GM19372 (cell line): Measurements from ENCODE around the gene LRRC4C.
"Not testable (repeated sequence)": the region's sequence is repeated elsewhere in the genome, so short reads cannot be mapped to it uniquely, and the experiment has no call there.

Source experiments
- ATAC-seq: cut with Tn5 transposase; IDR thresholded peaks from one replicate; pipeline ENCODE4 v1.9.1; 2021; ENCODE audit warnings: mild to moderate bottlenecking, low read depth, moderate library complexity; ENCODE audit not compliant: unreplicated experiment

Gene LRRC4C

GRCh38 chr11:41047229-41047628 is 412.2 kb downstream of the LRRC4C start:
- ATAC-seq = no peak

DNA sequence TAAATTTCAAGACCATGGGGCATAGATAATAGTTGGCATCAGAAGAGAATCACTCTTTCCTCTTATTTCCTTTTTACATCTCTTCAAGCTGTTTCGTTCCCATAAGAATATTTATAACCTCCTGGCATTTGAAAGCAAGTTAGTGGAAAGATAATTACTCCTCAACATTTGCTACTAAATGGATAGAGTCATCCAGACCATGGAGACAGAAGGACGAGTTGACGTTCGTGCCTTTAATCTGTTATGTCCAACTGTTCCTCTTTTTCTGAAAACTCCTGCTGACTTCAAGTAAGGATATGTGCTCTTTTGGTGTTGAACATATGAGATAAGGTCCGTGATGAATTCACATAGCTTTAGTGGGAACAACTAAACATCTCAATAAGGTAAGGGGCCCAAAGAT is 414.2 kb downstream of the LRRC4C start:
- no peak for ATAC-seq

DNA sequence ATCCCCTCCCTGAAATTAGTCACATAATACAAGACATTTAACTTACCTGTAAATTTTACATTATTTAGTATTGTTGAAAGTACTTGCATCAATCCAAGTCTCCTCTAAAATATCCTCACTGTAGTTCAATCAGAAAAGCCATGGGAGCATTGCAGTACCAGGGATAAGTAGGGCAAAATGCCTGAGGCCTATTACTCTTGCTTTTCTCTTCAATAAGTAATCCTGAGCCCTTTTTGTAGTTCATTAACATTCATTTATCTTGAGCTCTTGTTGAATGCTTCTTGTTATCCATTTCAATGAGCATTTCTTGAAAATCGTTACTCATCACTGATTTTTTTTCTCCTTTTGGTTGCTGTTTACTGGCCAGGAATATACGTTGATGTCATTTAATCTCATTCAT is 414.7 kb downstream of the LRRC4C start:
- ATAC-seq = no peak

- no peak for ATAC-seq
Measured at GRCh38 chr11:41042688-41043087, 416.8 kb downstream of the LRRC4C start.

- no peak for ATAC-seq
Measured at GRCh38 chr11:41040474-41040873, 419.0 kb downstream of the LRRC4C start.

GRCh38 chr11:41039592-41039991 is 419.9 kb downstream of the LRRC4C start:
- no peak for ATAC-seq

- ATAC-seq = no peak
Measured at GRCh38 chr11:41031551-41032060, 427.8 kb downstream of the LRRC4C start.

DNA sequence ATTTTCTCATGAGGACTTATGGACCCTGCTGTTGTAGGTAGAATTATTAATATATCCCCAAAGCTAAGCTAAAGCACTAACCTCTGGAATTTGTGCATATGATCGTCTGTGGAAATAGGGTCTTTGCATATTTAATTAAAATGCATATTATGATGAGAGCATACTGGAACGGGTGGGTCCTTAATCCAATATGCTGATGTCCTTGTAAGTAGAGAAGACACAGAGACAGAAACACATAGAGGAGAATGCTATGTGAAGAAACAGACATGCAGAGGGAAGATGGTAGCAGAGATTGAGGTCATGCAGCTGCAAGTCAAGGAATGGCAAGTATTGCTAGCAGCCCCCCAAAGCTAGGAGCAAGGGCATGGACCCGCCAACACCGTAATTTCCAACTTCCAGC is 439.2 kb downstream of the LRRC4C start:
- ATAC-seq = no peak

DNA sequence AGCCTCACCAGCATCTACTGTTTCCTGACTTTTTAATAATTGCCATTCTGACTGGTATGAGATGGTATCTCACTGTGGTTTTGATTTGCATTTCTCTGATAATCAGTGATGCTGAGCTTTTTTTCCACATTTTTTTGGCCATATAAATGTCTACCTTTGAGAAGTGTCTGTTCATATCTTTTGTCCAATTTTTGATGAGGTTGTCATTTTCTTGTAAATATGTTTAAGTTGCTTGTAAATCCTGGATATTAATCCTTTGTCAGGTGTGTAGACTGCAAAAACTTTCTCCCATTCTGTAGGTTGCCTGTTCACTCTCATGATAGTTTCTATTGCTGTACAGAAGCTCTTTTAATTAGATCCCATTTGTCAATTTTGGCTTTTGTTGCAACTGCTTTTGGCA is 439.8 kb downstream of the LRRC4C start:
- not testable (repeated sequence) for ATAC-seq

DNA sequence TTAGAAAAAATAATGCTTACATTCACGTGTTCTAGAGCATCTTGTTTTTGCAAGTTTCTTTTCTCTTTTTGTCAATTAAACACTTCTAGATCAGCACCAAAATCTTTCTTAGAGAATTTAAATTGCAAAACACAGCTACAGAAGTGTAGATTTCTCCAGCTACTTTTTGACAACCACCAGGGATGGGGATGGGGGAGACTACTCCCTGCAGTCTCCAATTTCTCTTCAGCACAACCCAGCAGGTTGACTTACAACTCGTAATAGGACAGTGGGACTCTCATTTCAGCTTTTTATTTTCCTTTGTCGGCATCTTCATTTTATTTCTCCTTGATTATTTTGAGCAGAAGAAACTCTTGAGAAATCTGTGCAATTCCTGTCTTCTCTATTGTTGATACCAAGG is 441.2 kb downstream of the LRRC4C start:
- no peak for ATAC-seq

DNA sequence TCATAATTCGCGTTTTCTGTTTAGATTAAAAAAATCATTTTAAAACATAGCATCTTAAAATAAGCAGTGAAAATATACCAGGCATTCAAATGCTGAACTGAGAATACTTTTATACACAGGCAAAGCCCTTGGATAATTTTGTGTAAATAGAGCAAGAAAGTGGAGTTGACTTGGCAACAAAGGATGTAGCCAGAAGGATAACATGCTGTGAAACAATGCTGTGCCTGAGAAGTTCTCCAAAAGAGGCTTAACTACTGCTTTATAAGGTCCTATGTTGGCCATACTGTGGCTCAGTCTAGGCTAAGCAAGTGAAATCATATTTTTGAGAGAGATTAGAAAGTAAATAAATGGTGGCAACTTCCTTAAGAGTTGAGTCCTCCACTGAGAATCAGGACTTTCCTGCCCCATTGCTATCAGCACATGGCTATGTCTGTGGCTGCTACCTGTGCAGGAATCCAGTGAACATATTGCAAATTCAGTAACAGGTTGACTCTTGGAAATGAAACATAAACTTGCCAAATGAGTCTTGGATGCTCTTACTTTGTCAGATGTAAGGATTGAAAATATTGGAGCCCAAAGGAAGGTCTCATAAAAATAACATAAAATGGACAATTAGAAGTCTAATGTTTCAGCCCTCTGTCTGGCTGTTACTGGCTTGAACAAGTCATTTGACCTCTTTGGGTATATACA is 448.9 kb downstream of the LRRC4C start:
- ATAC-seq = no peak

DNA sequence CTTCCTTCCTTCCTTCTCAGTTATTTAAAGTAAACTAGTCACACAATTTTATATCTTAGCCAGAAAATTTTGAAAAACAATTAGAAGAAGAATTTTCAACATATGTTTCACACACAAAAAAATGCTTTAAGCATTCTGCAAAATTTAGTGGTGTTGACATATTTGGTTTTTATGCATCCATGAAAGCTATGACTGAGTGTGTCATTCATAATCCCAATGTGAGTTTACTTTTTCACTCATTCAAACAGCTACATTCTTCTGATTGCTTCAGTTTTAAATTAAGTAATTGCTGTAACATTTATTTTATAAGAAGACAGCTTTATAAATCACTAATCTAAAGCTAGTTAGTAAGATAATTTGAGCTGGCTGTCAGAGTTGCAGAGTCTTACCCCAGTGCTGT is 453.5 kb downstream of the LRRC4C start:
- no peak for ATAC-seq

GRCh38 chr11:41003339-41004282 is 455.8 kb downstream of the LRRC4C start:
- ATAC-seq = no peak

DNA sequence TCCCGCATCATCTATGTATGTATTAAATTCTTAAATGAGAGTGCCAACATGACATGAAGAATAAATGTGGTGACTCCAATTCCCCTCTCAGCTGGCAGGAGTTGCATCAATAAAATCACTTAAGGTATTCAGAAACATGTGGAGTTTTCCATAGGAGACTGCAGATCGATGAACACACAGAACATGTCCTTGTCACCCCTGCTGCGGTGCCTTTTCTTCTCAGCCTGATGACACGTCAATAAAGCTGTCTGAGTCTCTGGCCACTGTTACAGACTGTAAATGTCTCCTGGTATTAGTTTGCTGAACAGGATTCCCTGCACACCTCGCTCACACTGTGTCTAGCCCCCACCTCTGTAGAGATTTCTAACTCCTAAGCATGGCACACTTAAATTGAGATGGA is 460.5 kb downstream of the LRRC4C start:
- no peak for ATAC-seq

- ATAC-seq = no peak
Measured at GRCh38 chr11:40987776-40988435, 471.5 kb downstream of the LRRC4C start.

- ATAC-seq = no peak
Measured at GRCh38 chr11:40986320-40986719, 473.1 kb downstream of the LRRC4C start.

GRCh38 chr11:40975076-40975475 is 484.4 kb downstream of the LRRC4C start:
- ATAC-seq = no peak

- ATAC-seq = no peak
Measured at GRCh38 chr11:40974186-40974795, 485.2 kb downstream of the LRRC4C start.

DNA sequence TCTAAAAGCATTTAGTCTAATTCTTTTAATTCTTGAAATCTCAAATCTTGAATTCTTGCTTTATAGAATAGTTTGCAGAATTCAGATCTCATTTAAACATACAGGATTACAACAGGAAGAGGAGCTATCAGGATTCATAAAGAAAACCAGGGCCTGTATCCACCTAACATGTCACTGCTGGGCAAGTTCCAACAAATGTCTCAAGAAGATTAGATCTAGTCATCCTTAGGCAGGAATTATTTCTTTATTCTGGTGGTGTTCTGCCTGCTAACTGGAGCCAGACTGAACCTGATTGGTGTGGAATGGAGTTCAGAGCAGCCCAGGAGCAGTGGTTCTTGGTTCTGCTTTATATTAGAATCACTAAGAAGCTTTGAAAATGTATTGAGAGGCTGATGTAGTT is 500.7 kb downstream of the LRRC4C start:
- no peak for ATAC-seq

- ATAC-seq = no peak
Measured at GRCh38 chr11:40952479-40952878, 507.0 kb downstream of the LRRC4C start.

DNA sequence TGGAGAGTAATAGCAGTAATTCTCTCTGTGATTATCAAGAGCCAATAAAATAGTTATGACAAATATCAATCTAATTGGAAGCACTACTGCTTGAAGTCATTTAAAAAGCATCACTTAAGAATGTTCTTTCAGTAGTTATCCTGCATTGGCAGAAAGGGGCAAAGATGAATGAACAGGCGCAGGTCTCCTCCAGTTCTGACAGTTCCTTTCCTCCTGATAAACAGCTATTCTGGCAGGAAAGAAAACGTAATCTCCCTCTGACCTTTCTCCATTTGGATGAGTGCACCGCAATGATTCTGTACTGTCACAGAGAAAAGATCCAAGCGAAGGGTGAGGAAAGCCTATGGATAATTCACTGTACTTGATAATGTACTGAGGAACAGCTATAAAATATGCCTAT is 521.5 kb downstream of the LRRC4C start:
- ATAC-seq = no peak
